PC-9 (cell line): Measurements from ENCODE around the gene GSG1.

Experiments
- EZH2 ChIP-seq: fragments of 200-600 bp; sonication (generic); IDR thresholded peaks from 2 replicates; pipeline ENCODE4 v1.8.0; 2017; ENCODE audit warnings: antibody characterized with exemption, low read depth
- TF ChIP-seq, protein P1 (sequence below): fragments of 200-600 bp; sonication (generic); conservative IDR thresholded peaks from 2 replicates; pipeline ENCODE4 v1.6.1; 2017; ENCODE audit warnings: mixed run types, antibody characterized with exemption, mild to moderate bottlenecking, moderate library complexity

DNA sequence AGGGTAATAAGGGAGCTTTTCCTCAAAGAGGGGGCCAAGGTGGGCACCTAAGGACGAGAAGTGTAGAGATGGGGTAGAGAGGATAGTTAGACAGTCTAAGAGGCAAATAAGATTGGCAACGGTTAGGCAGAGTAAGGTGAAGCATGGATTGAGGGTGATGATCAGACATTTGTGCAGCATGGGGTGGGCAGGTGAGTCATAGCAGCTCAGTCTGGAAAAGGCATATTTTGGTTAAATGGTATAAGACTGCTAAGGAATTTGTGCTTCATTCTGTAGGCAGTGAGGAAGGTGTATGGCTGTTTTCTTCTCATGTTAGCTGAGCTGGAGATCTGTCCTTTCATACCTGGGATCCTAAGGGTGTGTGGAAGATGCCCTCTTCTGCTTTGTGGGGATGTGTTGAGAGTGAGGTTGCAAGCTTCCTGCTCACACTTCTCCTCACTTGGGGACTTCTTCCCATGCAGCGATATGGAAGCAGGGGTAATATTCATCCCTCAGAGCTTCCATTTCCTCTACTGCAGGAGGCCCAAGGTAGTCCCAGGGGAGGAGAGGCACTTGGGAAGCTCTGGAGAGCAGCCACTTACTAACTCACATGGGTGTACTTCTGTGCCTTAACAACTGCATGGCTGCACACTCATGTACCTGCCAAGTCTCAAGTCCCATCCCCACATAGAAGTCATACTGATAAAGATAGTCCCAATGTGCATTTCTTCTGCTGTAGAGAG is 28.9 kb downstream of the GSG1 start:
- TF ChIP-seq, protein P1, sequence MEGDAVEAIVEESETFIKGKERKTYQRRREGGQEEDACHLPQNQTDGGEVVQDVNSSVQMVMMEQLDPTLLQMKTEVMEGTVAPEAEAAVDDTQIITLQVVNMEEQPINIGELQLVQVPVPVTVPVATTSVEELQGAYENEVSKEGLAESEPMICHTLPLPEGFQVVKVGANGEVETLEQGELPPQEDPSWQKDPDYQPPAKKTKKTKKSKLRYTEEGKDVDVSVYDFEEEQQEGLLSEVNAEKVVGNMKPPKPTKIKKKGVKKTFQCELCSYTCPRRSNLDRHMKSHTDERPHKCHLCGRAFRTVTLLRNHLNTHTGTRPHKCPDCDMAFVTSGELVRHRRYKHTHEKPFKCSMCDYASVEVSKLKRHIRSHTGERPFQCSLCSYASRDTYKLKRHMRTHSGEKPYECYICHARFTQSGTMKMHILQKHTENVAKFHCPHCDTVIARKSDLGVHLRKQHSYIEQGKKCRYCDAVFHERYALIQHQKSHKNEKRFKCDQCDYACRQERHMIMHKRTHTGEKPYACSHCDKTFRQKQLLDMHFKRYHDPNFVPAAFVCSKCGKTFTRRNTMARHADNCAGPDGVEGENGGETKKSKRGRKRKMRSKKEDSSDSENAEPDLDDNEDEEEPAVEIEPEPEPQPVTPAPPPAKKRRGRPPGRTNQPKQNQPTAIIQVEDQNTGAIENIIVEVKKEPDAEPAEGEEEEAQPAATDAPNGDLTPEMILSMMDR = no peak
- TF ChIP-seq EZH2 = no peak
